ENCODE measurements around the gene SFXN5. TPM values are rescaled to one million over a fixed set of nuclear protein-coding genes. Genes with fewer than 3 reads are reported as not detected.

SFXN5 gene
- total RNA-seq, 1 experiment from 2014 or later: 25.9 TPM

- no peaks in the 10 kb centered on the region for H3K9me3 Mint-ChIP-seq
- CTCF ChIA-PET: interaction anchor here (0.9 to 7.4 kb wide), 9 partner anchors 11 to 298 kb away, joined by 3 to 165 read pairs (median 11); partner anchors contain the start of gene SPR
- H3K27ac Mint-ChIP-seq: no peak overlapping the region
- DNase-seq (ENCODE audit: low spot score) (no peak), ATAC-seq (no peak)
- H3K4me1 Mint-ChIP-seq: peaks cover 32% of the 10 kb centered on the region
- H3K4me3 Mint-ChIP-seq: peak overlapping the region; percentile 41
- no peak for TF ChIP-seq ZNF532 (CRISPR knock-in tag; IDR thresholded peaks at IDR 0.05; ENCODE audit: borderline replicate concordance)
- TF ChIP-seq ERG (CRISPR knock-in tag; IDR thresholded peaks at IDR 0.05): no peak
- TF ChIP-seq ZNF396 (CRISPR knock-in tag; IDR thresholded peaks at IDR 0.05; ENCODE audit: borderline replicate concordance): no peak
- TF ChIP-seq ZNF138 (CRISPR knock-in tag; conservative IDR thresholded peaks at IDR 0.05): no peak
- no peak for TF ChIP-seq RORB (CRISPR knock-in tag; IDR thresholded peaks at IDR 0.05)
- TF ChIP-seq JUN (CRISPR knock-in tag; IDR thresholded peaks at IDR 0.05): no peak
- no peak for TF ChIP-seq CBFB (CRISPR knock-in tag; IDR thresholded peaks at IDR 0.05; ENCODE audit: low read depth)
- no peak for TF ChIP-seq CREM (CRISPR knock-in tag; IDR thresholded peaks at IDR 0.05)
- no peak for TF ChIP-seq OVOL2 (CRISPR knock-in tag; IDR thresholded peaks at IDR 0.05; ENCODE audit: borderline replicate concordance)
- no peak for TF ChIP-seq ZNF281 (CRISPR knock-in tag; IDR thresholded peaks at IDR 0.05)
- TF ChIP-seq TEAD1 (CRISPR knock-in tag; IDR thresholded peaks at IDR 0.05): no peak
- no peak for TF ChIP-seq EMX1 (CRISPR knock-in tag; IDR thresholded peaks at IDR 0.05)
- no peak for TF ChIP-seq ZMAT4 (CRISPR knock-in tag; IDR thresholded peaks at IDR 0.05)
- no peak for TF ChIP-seq KAT7 (CRISPR knock-in tag; IDR thresholded peaks at IDR 0.05; ENCODE audit: borderline replicate concordance)
- TF ChIP-seq ZNF232 (CRISPR knock-in tag; IDR thresholded peaks at IDR 0.05): no peak
- TF ChIP-seq PREB (CRISPR knock-in tag; IDR thresholded peaks at IDR 0.05; ENCODE audit: borderline replicate concordance): no peak
- POLR2A ChIA-PET: no interaction called here
- no peaks in the 10 kb centered on the region for H3K36me3 Mint-ChIP-seq
- H3K27me3 Mint-ChIP-seq (ENCODE audit: low read depth): peaks cover 80% of the 10 kb centered on the region
These were observed 157.3 kb downstream of the SFXN5 start for GRCh38 chr2:72914206-72914559.
